H1 (cell line): ENCODE results near the gene ZNF568.

Experiments
- CTCF ChIP-seq, 3 experiments: IDR thresholded peaks; 1 replicate in 2 of 3; 2 replicates in 1 of 3; pipeline versions ENCODE4 v1.5.1 to v1.6.1; 2011; ENCODE audit warnings: low read length in 3 of 3, mild to moderate bottlenecking in 3 of 3, inconsistent platforms in 2 of 3, low read depth in 1 of 3, moderate library complexity in 1 of 3; ENCODE audit not compliant: insufficient read depth in 1 of 3; ENCODE audit errors: control extremely low read depth in 1 of 3
- JUND ChIP-seq: IDR thresholded peaks from 2 replicates; pipeline ENCODE4 v1.6.1; 2011; ENCODE audit warnings: mild to moderate bottlenecking, improper control_type of control experiment, low read length
- MAX ChIP-seq: IDR thresholded peaks from 2 replicates; pipeline ENCODE4 v1.6.1; 2012; ENCODE audit warnings: inconsistent platforms
- TAF1 ChIP-seq: IDR thresholded peaks from 2 replicates; pipeline ENCODE4 v1.6.1; 2011; ENCODE audit warnings: mild to moderate bottlenecking, low read depth, low read length
- ZNF274 ChIP-seq: IDR thresholded peaks from 2 replicates; pipeline ENCODE4 v1.7.0; 2012; ENCODE audit warnings: low read length, borderline replicate concordance; ENCODE audit errors: extremely low read depth

GRCh38 chr19:36972571-36972970 lies 56.4 kb downstream of the ZNF568 start:
- TF ChIP-seq CTCF (IDR thresholded peaks at IDR 0.05; ENCODE audit: control extremely low read depth in 1 of 3, insufficient read depth in 1 of 3, low read depth in 1 of 3, low read length in 3 of 3) = no peak
- TF ChIP-seq MAX = no peak
- no peak for TF ChIP-seq TAF1
- no peak for TF ChIP-seq ZNF274
- TF ChIP-seq JUND = no peak
